AG09309 (cell line): ENCODE data around the gene FAM168A.

ENCODE experiments used
- DNase-seq: peaks from one replicate; pipeline ENCODE4 v3.0.0-alpha.2; 2010; ENCODE audit warnings: low read depth
- H3K4me3 ChIP-seq: 2 replicates; pipeline ENCODE4 v1.5.1; 2011; ENCODE audit warnings: mild to moderate bottlenecking, low read depth, low read length, moderate library complexity; ENCODE audit not compliant: control insufficient read depth
- CTCF ChIP-seq: IDR thresholded peaks from 2 replicates; pipeline ENCODE4 v1.5.1; 2011; ENCODE audit warnings: mild to moderate bottlenecking, low read depth, low read length, inconsistent platforms; ENCODE audit not compliant: insufficient read depth, control insufficient read depth; ENCODE audit errors: missing control alignments

Gene FAM168A

DNA sequence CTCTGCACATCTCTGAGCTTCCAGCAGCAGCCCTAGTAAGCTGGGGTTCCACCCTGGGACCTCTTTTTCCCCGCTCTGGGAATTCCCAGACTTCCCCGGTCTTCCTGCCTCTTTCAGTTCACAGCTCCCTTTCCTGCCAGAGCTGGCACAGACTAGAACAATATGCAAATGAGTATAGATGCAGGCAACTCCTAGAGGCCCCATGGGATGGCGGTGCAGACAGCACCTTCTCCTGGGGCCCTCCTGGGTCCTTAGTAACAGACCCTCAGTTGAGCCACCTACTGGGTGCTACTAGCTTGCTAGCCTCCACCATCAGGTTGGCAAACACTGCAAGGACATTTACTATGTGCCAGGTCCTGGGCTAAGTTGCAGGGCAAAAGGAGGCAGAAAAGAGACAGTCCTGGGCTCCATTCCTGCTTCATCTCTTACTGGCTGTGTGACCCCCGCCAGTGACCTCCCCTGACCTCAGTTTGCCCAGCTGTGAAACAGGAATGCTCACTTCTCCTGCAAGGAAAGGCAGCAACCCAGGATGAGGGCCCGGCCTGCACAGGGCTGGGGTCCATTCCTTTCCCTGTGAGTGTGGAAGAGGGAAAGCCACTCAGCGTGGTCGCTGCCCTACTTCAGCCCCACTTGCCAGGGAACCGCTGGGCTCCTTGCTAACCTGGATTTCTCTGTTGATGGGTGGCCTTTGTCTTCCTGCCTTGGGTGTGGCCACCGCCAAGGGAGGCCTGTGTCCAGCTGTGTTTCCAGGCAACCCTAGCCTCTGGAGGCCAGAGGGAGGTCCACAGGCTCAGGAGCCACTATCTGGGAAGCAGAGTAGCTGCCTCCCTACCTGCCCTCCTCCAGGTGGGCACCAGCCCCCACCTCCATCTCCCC, 214.4 kb downstream of the FAM168A start:
- no peak for DNase-seq
- no peak overlapping the region for H3K4me3 ChIP-seq
- TF ChIP-seq CTCF, result no peak

DNA sequence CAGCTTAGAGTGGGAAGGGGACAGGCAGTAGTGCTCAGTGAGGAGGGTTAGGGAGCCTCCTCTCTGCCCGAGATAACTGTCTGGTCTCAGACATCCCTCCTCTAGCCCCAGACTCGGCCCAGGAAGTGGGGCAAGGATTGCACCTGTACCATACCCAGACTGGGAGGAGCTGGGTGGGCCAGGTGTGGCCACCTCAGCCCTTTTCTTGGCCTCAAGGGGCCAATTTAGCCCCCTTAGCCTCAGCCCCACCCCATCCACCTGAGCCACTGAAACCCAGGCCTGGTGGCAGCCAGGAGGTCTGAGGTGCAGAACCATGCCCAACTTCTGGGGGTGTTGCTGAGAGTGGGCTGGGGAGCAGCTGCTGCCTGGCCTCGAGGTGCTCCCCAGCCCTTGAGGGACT, 215.2 kb downstream of the FAM168A start:
- H3K4me3 ChIP-seq, result no peak overlapping the region
- TF ChIP-seq CTCF, result no peak

DNA sequence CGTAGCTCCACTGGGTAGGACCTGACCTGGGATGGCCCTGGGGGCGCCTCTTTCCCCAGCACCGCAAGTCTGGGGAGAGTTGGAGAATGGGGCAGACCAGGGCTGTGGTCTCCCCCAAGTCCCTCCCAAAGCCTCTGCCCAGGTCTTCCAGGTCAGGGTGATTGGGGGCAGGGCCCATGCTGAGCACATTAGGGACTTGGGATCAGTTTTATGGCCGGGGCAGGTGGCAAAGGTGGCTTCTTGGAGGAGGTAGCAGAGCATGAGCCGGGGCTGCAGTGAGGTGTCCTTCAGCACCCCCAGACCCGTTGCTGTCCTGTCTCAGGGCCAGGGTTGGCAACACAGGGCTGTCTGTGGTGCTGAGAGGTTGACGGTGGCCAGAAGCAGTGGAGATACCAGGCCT, 215.7 kb downstream of the FAM168A start:
- DNase-seq, result no peak
- H3K4me3 ChIP-seq, result no peak overlapping the region
- TF ChIP-seq CTCF, result no peak

More for the DNA sequence above, 215.2 kb downstream of the FAM168A start:
- no peak for DNase-seq

DNA sequence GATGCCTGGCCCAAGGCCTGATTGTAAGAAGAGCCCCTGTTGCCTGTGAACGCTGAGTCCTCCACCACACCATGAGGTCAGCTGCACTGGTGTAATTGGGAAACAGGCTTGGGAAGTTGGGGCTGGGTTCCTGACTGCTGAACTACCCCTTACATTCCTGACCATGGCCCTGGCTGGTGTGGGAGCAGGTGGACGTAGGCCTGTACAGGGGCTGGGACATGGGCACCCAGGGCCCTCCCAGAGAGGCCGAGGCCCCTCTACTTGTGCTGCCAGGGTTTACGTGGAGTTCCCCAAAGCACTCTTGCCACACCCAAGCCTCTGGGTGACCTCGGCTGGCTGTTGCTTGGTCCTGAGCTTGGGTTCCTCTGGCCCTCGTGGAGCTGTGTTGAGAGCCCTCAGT, 216.3 kb downstream of the FAM168A start:
- DNase-seq, result no peak
- H3K4me3 ChIP-seq, result no peak overlapping the region
- no peak for TF ChIP-seq CTCF

DNA sequence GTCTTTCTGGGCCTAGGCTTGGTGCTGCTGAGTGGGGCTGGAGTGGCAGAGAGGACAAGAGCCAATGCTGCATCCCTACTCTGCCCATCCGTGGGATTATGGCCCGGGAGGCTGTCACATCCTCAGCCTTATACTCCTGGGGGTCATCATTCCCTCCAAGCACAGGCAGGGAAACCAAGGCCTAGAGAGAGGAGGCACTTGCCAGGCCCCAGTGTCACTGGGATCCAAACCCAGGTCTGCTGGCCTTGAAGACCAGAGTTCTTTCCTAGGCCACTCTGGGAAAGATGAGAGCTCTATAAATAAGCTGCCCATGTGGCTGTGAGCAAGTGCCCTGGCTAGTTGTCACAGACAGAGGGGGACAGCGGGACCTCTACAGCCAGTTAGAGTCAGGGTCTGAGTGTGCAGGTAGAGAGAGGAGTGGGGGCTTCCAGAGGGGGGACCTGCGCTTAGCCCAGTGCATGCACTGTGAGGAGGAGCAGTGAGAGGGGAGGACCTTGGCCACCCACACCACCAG, 217.0 kb downstream of the FAM168A start:
- no peak overlapping the region for H3K4me3 ChIP-seq
- no peak for TF ChIP-seq CTCF
- no peak for DNase-seq

- no peak overlapping the region for H3K4me3 ChIP-seq
- TF ChIP-seq CTCF, result no peak
- no peak for DNase-seq
Measured at GRCh38 chr11:73380331-73380730, 217.6 kb downstream of the FAM168A start.
